Measurements from ENCODE around the gene PEX5L.

DNA sequence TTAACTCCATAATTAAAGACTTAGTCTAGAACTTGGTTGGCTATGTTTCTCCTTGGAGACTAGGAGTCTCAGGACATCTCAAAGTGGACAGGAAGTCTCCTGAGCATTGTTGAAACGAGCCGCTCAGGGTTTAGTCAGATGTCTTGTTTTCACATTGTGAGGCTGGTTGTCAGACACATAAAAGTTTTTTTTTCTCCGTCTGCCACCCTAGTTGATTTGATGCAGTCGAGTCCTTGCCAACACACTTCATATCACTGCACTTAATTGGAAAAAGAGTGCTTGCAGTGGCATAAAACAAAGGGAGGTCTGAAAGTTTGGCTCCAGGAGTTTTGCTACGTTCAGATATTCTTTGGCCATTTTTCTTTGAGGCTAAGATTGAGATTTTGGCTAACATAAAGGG lies 291.0 kb downstream of the PEX5L start:
- TF ChIP-seq GATA3 (IDR thresholded peaks at IDR 0.05; ENCODE audit: low read depth, low read length) (no peak), GATA2 (IDR thresholded peaks at IDR 0.05; ENCODE audit: low read depth, low read length) (no peak)

Data from SH-SY5Y (cell line).